H1 (cell line): ENCODE results near the gene ARHGAP15. TPM values are rescaled to one million over a fixed set of nuclear protein-coding genes. Genes with fewer than 3 reads are reported as not detected.
A peak's percentile ranks its signal among the peaks of the same experiment; 100 is the strongest.

Experiments used
- CTCF ChIA-PET: fragments of 300-600 bp; sonication (Branson Sonifier 250); formaldehyde crosslinking; loops from one replicate; lab custom pipeline; 2021; ENCODE audit not compliant: partially characterized antibody; lab: Charles Lee
- POLR2A ChIA-PET: fragments of 300-600 bp; sonication (Branson Sonifier 250); formaldehyde crosslinking; loops from one replicate; lab custom pipeline; 2021; ENCODE audit warnings: inconsistent platforms; ENCODE audit not compliant: partially characterized antibody; lab: Charles Lee
- DNase-seq, 2 experiments: peaks; one replicate each; pipeline versions ENCODE4 v3.0.0 to v3.0.0-alpha.2; 2010 to 2022; ENCODE audit warnings: low spot score in 2 of 2, low read depth in 1 of 2, mixed read lengths in 1 of 2
- FAIRE-seq: peaks from 2 replicates; lab custom pipeline; 2011; peaks lifted over from hg19 to GRCh38; lab: Jason Lieb, UNC
- H2AFZ ChIP-seq: 2 replicates; pipeline ENCODE4 v1.8.1; 2012; ENCODE audit warnings: low read length, inconsistent platforms
- H2AK5ac ChIP-seq: 2 replicates; pipeline ENCODE4 v1.6.1; 2013; ENCODE audit warnings: low read depth, low read length
- H2BK120ac ChIP-seq: replicated peaks from 2 replicates; pipeline ENCODE3; 2013; ENCODE audit warnings: low read depth, low read length, inconsistent platforms
- H2BK12ac ChIP-seq: 2 replicates; pipeline ENCODE4 v1.6.1; 2013; ENCODE audit warnings: low read depth, low read length
- H2BK15ac ChIP-seq: 2 replicates; pipeline ENCODE4 v1.6.1; 2013; ENCODE audit warnings: low read length
- H2BK20ac ChIP-seq: 2 replicates; pipeline ENCODE4 v1.6.1; 2013; ENCODE audit warnings: low read length
- H2BK5ac ChIP-seq: 2 replicates; pipeline ENCODE4 v1.6.1; 2013; ENCODE audit warnings: low read depth, low read length
- H3K14ac ChIP-seq: 2 replicates; pipeline ENCODE4 v1.6.1; 2013; ENCODE audit warnings: inconsistent platforms; ENCODE audit not compliant: insufficient read length
- H3K18ac ChIP-seq: 2 replicates; pipeline ENCODE4 v1.6.1; 2013; ENCODE audit warnings: low read length; ENCODE audit errors: extremely low read depth
- H3K23ac ChIP-seq: 2 replicates; pipeline ENCODE4 v1.6.1; 2013; ENCODE audit warnings: inconsistent platforms; ENCODE audit not compliant: insufficient read length
- H3K23me2 ChIP-seq: 2 replicates; pipeline ENCODE4 v1.6.1; 2013; ENCODE audit warnings: low read depth, low read length
- H3K27ac ChIP-seq: 2 replicates; pipeline ENCODE4 v1.6.1; 2011; ENCODE audit warnings: low read depth, low read length, inconsistent platforms
- H3K27me3 ChIP-seq, 4 experiments: replicated peaks in 1 of 4; 1 replicate in 1 of 4; 2 replicates in 3 of 4; pipeline versions ENCODE4 v1.6.1 to v1.8.1; 2011 to 2013; ENCODE audit warnings: low read length in 3 of 4, mild to moderate bottlenecking in 3 of 4, inconsistent platforms in 2 of 4, mixed read lengths in 2 of 4, moderate library complexity in 1 of 4; ENCODE audit not compliant: control insufficient read depth in 3 of 4, insufficient read depth in 3 of 4; ENCODE audit errors: extremely low read depth in 1 of 4
- H3K36me3 ChIP-seq, 4 experiments: 2 replicates each; pipeline versions ENCODE4 v1.6.1 to v1.8.1; 2011 to 2013; ENCODE audit warnings: mild to moderate bottlenecking in 4 of 4, low read length in 3 of 4, moderate library complexity in 2 of 4, control low read depth in 1 of 4, inconsistent platforms in 1 of 4; ENCODE audit not compliant: insufficient read depth in 4 of 4, control insufficient read depth in 2 of 4
- H3K4ac ChIP-seq: replicated peaks from 2 replicates; pipeline ENCODE3; 2013; ENCODE audit warnings: low read length, low read depth, mixed read lengths, inconsistent platforms; ENCODE audit not compliant: insufficient read length
- H3K4me1 ChIP-seq, 4 experiments: replicated peaks in 1 of 4; 1 replicate in 1 of 4; 2 replicates in 3 of 4; pipeline versions ENCODE4 v1.6.1 to v1.8.1; 2011 to 2013; ENCODE audit warnings: low read length in 3 of 4, inconsistent platforms in 2 of 4, mixed read lengths in 1 of 4; ENCODE audit not compliant: insufficient read depth in 4 of 4, control insufficient read depth in 3 of 4
- H3K4me2 ChIP-seq, 2 experiments: 2 replicates each; pipeline versions ENCODE4 v1.6.1 to v1.8.1; 2011 to 2013; ENCODE audit warnings: low read depth in 2 of 2, low read length in 2 of 2, control low read depth in 1 of 2, inconsistent platforms in 1 of 2, mild to moderate bottlenecking in 1 of 2; ENCODE audit not compliant: insufficient read depth in 1 of 2
- H3K4me3 ChIP-seq, 4 experiments: fragments of 200-600, 300-600 bp in 1 of 4; sonication (generic), shearing (Covaris generic), sonication (Bioruptor Twin) in 1 of 4; 2 replicates each; pipeline versions ENCODE4 v1.5.1 to v1.8.1; 2011 to 2016; ENCODE audit warnings: low read length in 4 of 4, low read depth in 3 of 4, control low read depth in 2 of 4, inconsistent platforms in 2 of 4, mild to moderate bottlenecking in 2 of 4, mixed read lengths in 1 of 4, moderate library complexity in 1 of 4; ENCODE audit not compliant: insufficient read depth in 2 of 4; ENCODE audit errors: extremely low read depth in 1 of 4
- H3K56ac ChIP-seq: replicated peaks from 2 replicates; pipeline ENCODE3; 2013; ENCODE audit warnings: low read depth, mild to moderate bottlenecking, mixed read lengths, low read length, inconsistent platforms; ENCODE audit not compliant: insufficient read length
- H3K79me1 ChIP-seq: 2 replicates; pipeline ENCODE4 v1.6.1; 2013; ENCODE audit warnings: low read depth, low read length, control low read depth
- H3K79me2 ChIP-seq, 2 experiments: 2 replicates each; pipeline versions ENCODE4 v1.6.1 to v1.8.1; 2012 to 2013; ENCODE audit warnings: low read length in 2 of 2, mild to moderate bottlenecking in 2 of 2, inconsistent platforms in 1 of 2; ENCODE audit not compliant: insufficient read depth in 2 of 2, control insufficient read depth in 1 of 2
- H3K9ac ChIP-seq, 4 experiments: replicated peaks in 1 of 4; 1 replicate in 1 of 4; 2 replicates in 3 of 4; pipeline versions ENCODE4 v1.6.1 to v1.8.1; 2011 to 2013; ENCODE audit warnings: low read depth in 3 of 4, low read length in 3 of 4, control low read depth in 2 of 4, mild to moderate bottlenecking in 2 of 4, moderate library complexity in 2 of 4, inconsistent platforms in 1 of 4; ENCODE audit errors: extremely low read depth in 1 of 4
- H3K9me3 ChIP-seq, 2 experiments: 2 replicates each; pipeline versions ENCODE4 v1.6.1 to v1.8.1; 2012 to 2013; ENCODE audit warnings: mild to moderate bottlenecking in 2 of 2, moderate library complexity in 2 of 2, control low read depth in 1 of 2, inconsistent platforms in 1 of 2, low read depth in 1 of 2, low read length in 1 of 2, mixed read lengths in 1 of 2; ENCODE audit not compliant: insufficient read depth in 2 of 2
- H4K20me1 ChIP-seq, 2 experiments: replicated peaks in 1 of 2; 2 replicates each; pipeline versions ENCODE3 to v1.8.1; 2011 to 2013; ENCODE audit warnings: inconsistent platforms in 2 of 2, low read length in 2 of 2, mild to moderate bottlenecking in 1 of 2; ENCODE audit not compliant: insufficient read depth in 2 of 2, control insufficient read depth in 1 of 2
- H4K5ac ChIP-seq: 2 replicates; pipeline ENCODE4 v1.6.1; 2013; ENCODE audit warnings: low read length, low read depth, mixed read lengths, inconsistent platforms; ENCODE audit not compliant: insufficient read length
- H4K8ac ChIP-seq: 2 replicates; pipeline ENCODE4 v1.8.0; 2013; ENCODE audit warnings: mild to moderate bottlenecking, moderate library complexity, low read length, inconsistent platforms; ENCODE audit not compliant: insufficient read depth; ENCODE audit errors: extremely low read depth
- H4K91ac ChIP-seq: replicated peaks from 2 replicates; pipeline ENCODE3; 2013; ENCODE audit warnings: low read length, mixed read lengths, inconsistent platforms; ENCODE audit not compliant: insufficient read length
- RAD21 ChIP-seq, 2 experiments: IDR thresholded peaks in 1 of 2; conservative IDR thresholded peaks in 1 of 2; 2 replicates each; pipeline ENCODE4 v1.6.1; 2011; ENCODE audit warnings: low read depth in 2 of 2, low read length in 2 of 2, improper control_type of control experiment in 1 of 2, inconsistent platforms in 1 of 2, mild to moderate bottlenecking in 1 of 2, moderate library complexity in 1 of 2
- SIX5 ChIP-seq: IDR thresholded peaks from 2 replicates; pipeline ENCODE4 v1.6.1; 2011; ENCODE audit warnings: mild to moderate bottlenecking, low read depth, low read length
- WGBS, 2 experiments: shearing (Covaris generic) in 1 of 2; methylation state at CpG; one replicate each; pipeline versions ENCODE4 v1.1.6 to v1.1.7; 2013 to 2015; ENCODE audit warnings: low lambda C conversion rate in 2 of 2, mixed read lengths in 2 of 2, inconsistent platforms in 1 of 2, low coverage in 1 of 2, missing lambda C conversion rate in 1 of 2; ENCODE audit not compliant: insufficient replicate concordance in 2 of 2, insufficient coverage in 1 of 2, insufficient read length in 1 of 2; ENCODE audit errors: extremely low coverage in 1 of 2, missing lambda C conversion rate in 1 of 2; 5-methylcytosine and 5-hydroxymethylcytosine counted together
- polyA plus RNA-seq, 7 experiments: library from polyadenylated mRNA; depleted of rRNA in 3 of 7; stranded (reverse) in 5 of 7; unstranded in 2 of 7; fragments of >200 nt in 5 of 7; fragments of 200-250 nt in 2 of 7; gene quantifications; 1 replicate in 5 of 7; 2 replicates in 1 of 7; 4 replicates in 1 of 7; pipeline versions ENCODE4 v1.2.1 to v1.2.3, GENCODE V29; 2011 to 2013; ENCODE audit warnings: missing spikeins in 2 of 7, mixed read lengths in 2 of 7
- total RNA-seq: library from RNA; stranded (reverse); fragmentation: NEBNext Ultra II Directional; extraction: Animal tissue kit (Norgen Biotek cat#: 25700); gene quantifications from 2 replicates; pipeline ENCODE4 v1.2.1, GENCODE V29; 2021
- TF ChIP-seq, protein P1 (sequence below), 3 experiments: IDR thresholded peaks; 1 replicate in 2 of 3; 2 replicates in 1 of 3; pipeline versions ENCODE4 v1.5.1 to v1.6.1; 2011; ENCODE audit warnings: low read length in 3 of 3, mild to moderate bottlenecking in 3 of 3, inconsistent platforms in 2 of 3, low read depth in 1 of 3, moderate library complexity in 1 of 3; ENCODE audit not compliant: insufficient read depth in 1 of 3; ENCODE audit errors: control extremely low read depth in 1 of 3

ARHGAP15 gene
- total and polyA plus RNA-seq, 2 of the 8 experiments (the other 6 are each of a cell fraction or from before 2014, with no cell fraction given), result not detected

DNA sequence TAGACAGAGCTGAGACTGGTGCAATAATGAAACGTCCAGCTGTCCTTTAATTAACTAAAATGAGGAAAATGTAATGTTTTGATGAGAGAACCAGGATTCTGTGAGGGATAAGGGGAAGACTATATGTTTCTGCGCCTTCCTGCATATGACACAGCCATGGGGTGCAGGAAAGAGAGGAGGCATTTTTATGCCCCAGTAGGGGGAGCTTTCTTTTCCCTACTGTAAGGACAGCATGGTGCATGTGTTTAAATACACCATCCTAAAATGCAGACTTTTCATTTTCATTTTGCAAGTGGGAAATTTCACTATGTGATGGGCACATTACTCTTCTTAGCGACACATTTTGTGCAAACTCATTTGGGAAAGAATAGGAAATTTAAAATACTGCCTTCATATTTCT is 446.1 kb downstream of the ARHGAP15 start:
- Histone ChIP-seq H2BK5ac (no peak overlapping the region), H3K4me2 (no peak overlapping the region), H2AK5ac (no peak overlapping the region), H3K4ac (no peak overlapping the region), H3K79me1 (no peaks in the 10 kb centered on the region), H2BK20ac (no peak overlapping the region), H4K8ac (no peak overlapping the region), H3K23me2 (no peaks in the 10 kb centered on the region; the same call in 1 of the 2 replicates), H3K23ac (no peak overlapping the region), H4K20me1 (no peaks in the 10 kb centered on the region), H3K79me2 (no peaks in the 10 kb centered on the region), H4K91ac (no peak overlapping the region)
- CTCF ChIA-PET, result interaction anchor here (0.6 to 1.6 kb wide), 18 partner anchors 9 to 373 kb away, joined by 3 to 5 read pairs (median 3); no protein-coding TSS in a partner anchor
- WGBS, 2 experiments, result 64% methylated on average over 3 of the region's 3 CpGs; no CpG with 5 or more reads in 1 of the 2 experiments
- peak; percentile 50 to 56 for TF ChIP-seq RAD21 (IDR thresholded peaks at IDR 0.05 in 1 of 2, conservative IDR thresholded peaks at IDR 0.05 in 1 of 2; ENCODE audit: low read depth in 2 of 2, low read length in 2 of 2)
- TF ChIP-seq, protein P1, sequence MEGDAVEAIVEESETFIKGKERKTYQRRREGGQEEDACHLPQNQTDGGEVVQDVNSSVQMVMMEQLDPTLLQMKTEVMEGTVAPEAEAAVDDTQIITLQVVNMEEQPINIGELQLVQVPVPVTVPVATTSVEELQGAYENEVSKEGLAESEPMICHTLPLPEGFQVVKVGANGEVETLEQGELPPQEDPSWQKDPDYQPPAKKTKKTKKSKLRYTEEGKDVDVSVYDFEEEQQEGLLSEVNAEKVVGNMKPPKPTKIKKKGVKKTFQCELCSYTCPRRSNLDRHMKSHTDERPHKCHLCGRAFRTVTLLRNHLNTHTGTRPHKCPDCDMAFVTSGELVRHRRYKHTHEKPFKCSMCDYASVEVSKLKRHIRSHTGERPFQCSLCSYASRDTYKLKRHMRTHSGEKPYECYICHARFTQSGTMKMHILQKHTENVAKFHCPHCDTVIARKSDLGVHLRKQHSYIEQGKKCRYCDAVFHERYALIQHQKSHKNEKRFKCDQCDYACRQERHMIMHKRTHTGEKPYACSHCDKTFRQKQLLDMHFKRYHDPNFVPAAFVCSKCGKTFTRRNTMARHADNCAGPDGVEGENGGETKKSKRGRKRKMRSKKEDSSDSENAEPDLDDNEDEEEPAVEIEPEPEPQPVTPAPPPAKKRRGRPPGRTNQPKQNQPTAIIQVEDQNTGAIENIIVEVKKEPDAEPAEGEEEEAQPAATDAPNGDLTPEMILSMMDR (IDR thresholded peaks at IDR 0.05; ENCODE audit: control extremely low read depth in 1 of 3, insufficient read depth in 1 of 3, low read depth in 1 of 3, low read length in 3 of 3), result peak; percentile 17 to 66 (median 53)
- no peak for TF ChIP-seq SIX5
- TF ChIP-seq, all 59 proteins: peak for 2
- Histone ChIP-seq H2BK120ac (no peak overlapping the region), H3K4me1 (peaks cover 0 to 4% (median 0%) of the 10 kb centered on the region in 4 experiments; a peak in 1 of 7 replicates), H3K36me3 (no peaks in the 10 kb centered on the region), H3K14ac (no peak overlapping the region), H3K18ac (no peak overlapping the region), H2AFZ (no peak overlapping the region), H3K27me3 (no peaks in the 10 kb centered on the region), H3K4me3 (no peak overlapping the region), H2BK15ac (no peak overlapping the region), H3K56ac (no peak overlapping the region), H4K5ac (no peak overlapping the region), H3K9me3 (no peaks in the 10 kb centered on the region), H2BK12ac (no peak overlapping the region), H3K9ac (no peak overlapping the region), H3K27ac (no peak overlapping the region)
- POLR2A ChIA-PET, result no interaction called here
- peak; percentile 48 for FAIRE-seq
- DNase-seq, result no peak
